ENCODE results near the gene UQCRQ.

UQCRQ gene

DNA sequence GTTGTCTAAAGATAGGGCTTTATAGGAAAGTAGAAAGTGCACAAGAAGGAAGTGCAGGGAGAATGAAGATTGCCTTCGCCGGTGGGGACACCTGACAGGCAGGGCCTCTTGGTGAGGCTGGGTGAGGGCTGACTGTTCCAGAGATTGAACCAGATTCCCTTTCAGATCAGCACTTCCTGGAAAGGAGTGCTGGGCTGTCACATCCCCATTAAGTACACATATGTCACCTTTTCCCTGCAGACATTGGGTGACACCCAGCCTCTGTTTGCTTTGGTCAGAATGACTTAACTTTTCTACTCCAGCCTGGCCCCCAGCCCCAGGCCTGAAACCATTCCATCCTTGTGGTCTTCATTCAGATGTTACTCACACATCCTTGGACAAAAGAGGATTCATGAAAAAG, 28.6 kb upstream of the UQCRQ start:
- Histone ChIP-seq H3K4me3 (ENCODE audit: low read length) (no peak overlapping the region), H3K36me3 (ENCODE audit: control insufficient read depth, low read depth, low read length) (no peaks in the 10 kb centered on the region), H3K9ac (ENCODE audit: low read length) (no peak overlapping the region), H3K4me1 (ENCODE audit: control insufficient read depth, low read depth, low read length) (no peaks in the 10 kb centered on the region), H3K27me3 (ENCODE audit: control insufficient read depth, insufficient read depth, low read length) (no peaks in the 10 kb centered on the region), H3K9me3 (ENCODE audit: control insufficient read depth, low read depth, low read length) (no peaks in the 10 kb centered on the region), H3K27ac (ENCODE audit: low read length) (no peak overlapping the region)

DNA sequence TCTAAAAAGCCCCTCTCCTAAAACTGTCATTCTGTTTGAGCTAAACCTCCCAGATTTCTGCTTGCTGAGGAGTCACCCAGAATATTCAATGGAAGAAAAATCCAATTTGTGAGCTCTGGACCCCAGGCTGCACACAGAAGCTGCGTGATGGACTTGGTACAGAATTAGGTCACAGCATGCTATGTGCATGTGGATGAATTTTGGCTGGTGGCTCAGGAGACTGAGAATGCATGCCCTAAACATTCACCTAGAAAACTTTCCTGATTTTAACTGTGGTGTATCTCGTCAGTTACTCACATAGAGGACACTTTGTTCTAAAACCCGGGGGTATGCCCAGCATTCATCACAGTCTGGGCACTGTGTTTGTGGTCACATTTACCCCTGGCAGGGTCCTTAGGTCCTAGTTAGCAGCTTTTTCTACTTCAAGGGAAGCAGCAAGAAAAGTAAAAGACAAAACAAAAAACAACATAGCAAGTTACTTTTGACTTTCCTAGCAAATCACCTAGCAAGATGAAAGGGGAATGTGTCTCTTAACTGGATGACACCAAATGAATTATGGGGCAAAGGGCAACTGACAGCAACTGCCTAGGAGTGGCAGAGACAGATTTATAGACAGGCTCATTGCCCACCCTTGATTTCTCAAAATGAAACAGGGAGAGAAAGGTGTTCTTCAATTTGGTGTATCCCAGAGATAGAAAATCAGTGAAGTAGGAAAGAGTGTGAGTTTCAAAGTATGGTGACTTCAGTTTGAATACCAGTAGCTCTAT, 27.7 kb upstream of the UQCRQ start:
- Histone ChIP-seq H3K36me3 (ENCODE audit: control insufficient read depth, low read depth, low read length) (no peaks in the 10 kb centered on the region), H3K4me3 (ENCODE audit: low read length) (no peak overlapping the region), H3K27ac (ENCODE audit: low read length) (no peak overlapping the region), H3K4me1 (ENCODE audit: control insufficient read depth, low read depth, low read length) (no peaks in the 10 kb centered on the region), H3K9me3 (ENCODE audit: control insufficient read depth, low read depth, low read length) (no peaks in the 10 kb centered on the region), H3K9ac (ENCODE audit: low read length) (no peak overlapping the region), H3K27me3 (ENCODE audit: control insufficient read depth, insufficient read depth, low read length) (no peaks in the 10 kb centered on the region)

DNA sequence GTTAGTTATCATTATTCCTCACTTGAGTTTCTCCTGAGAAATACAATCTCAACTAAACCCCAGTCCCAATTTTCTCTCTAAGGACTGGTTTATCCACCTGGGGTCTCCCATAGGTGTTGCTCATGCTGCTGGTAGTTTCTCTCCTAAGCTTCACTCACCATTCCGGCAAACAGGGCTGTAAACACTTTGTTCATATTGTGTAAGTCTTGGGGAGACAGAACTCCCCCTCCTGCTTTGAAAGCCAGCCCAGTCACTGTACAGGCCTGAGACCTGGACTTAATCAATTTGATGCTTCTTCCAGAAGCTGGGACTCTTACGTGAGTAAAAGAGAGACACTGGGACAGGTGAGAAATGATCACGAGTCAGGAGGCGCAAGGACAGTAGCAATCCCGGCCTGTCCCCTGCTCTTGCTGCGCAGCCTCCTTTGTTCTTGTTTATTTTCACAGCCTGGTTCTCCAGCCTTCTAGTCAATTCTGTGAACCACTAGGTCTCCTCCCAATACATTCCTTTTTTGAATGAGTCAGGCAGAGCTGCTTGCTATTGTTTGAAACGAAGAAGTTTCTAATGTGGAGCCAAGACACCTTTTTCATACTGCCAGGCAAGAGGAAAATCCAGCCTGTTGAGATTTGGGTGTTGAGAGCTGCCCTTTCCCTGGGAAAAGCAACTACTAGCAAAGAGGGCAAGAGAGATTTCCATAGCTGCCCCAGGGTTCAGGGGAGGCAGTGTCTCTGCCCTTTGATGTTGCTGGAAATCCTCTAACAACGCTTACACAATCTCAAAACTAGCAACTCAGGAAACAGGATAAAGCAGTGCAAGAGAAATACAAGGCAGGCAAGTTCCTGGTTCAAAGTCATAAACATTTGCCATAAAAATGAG, 26.8 kb upstream of the UQCRQ start:
- Histone ChIP-seq H3K9ac (ENCODE audit: low read length) (no peak overlapping the region), H3K4me1 (ENCODE audit: control insufficient read depth, low read depth, low read length) (no peaks in the 10 kb centered on the region), H3K36me3 (ENCODE audit: control insufficient read depth, low read depth, low read length) (no peaks in the 10 kb centered on the region), H3K27ac (ENCODE audit: low read length) (no peak overlapping the region), H3K27me3 (ENCODE audit: control insufficient read depth, insufficient read depth, low read length) (no peaks in the 10 kb centered on the region), H3K9me3 (ENCODE audit: control insufficient read depth, low read depth, low read length) (no peaks in the 10 kb centered on the region), H3K4me3 (ENCODE audit: low read length) (no peak overlapping the region)

DNA sequence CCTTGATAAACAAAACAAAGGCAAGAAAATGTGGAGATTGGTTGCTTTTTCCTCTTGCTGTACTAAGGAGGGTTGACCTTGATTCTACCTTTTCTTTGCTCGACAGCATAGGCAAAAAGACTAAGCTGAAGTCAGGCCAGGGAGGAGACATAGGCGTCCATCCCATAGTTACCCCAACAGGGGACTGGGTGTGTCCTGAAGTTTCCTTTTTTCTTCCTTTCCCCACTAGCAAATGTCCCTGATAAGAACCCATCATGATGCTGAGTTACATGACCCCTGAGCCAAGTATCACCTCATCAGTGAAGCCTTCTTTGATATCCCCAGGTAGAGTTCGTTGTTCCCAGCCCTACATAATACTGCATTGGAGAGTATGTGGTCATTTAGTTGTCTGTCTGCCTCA, 26.1 kb upstream of the UQCRQ start:
- Histone ChIP-seq H3K9ac (ENCODE audit: low read length) (no peak overlapping the region), H3K4me3 (ENCODE audit: low read length) (no peak overlapping the region), H3K4me1 (ENCODE audit: control insufficient read depth, low read depth, low read length) (no peaks in the 10 kb centered on the region), H3K27me3 (ENCODE audit: control insufficient read depth, insufficient read depth, low read length) (no peaks in the 10 kb centered on the region), H3K9me3 (ENCODE audit: control insufficient read depth, low read depth, low read length) (no peaks in the 10 kb centered on the region), H3K36me3 (ENCODE audit: control insufficient read depth, low read depth, low read length) (no peaks in the 10 kb centered on the region), H3K27ac (ENCODE audit: low read length) (no peak overlapping the region)

DNA sequence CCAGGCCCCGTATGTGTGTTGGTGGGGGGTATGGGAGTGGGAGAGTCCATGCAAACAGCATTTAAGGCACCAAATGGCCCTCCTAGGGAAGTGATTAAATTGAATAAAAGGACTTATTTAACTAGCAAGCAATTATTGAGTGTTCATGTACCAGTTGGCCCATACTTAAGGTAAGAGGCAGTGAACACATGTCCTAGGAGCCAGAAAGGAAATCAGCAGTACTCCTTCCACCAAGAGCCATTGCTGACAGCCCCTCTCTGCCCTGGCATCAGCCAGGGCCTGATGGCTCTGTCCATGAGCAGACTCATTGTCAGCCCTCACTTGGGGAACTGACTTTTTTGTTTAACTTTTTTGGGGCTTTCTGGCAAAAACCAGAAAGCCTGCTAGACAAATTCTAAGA, 25.5 kb upstream of the UQCRQ start:
- Histone ChIP-seq H3K27me3 (ENCODE audit: control insufficient read depth, insufficient read depth, low read length) (no peaks in the 10 kb centered on the region), H3K4me1 (ENCODE audit: control insufficient read depth, low read depth, low read length) (no peaks in the 10 kb centered on the region), H3K27ac (ENCODE audit: low read length) (no peak overlapping the region), H3K4me3 (ENCODE audit: low read length) (no peak overlapping the region), H3K36me3 (ENCODE audit: control insufficient read depth, low read depth, low read length) (no peaks in the 10 kb centered on the region), H3K9me3 (ENCODE audit: control insufficient read depth, low read depth, low read length) (no peaks in the 10 kb centered on the region), H3K9ac (ENCODE audit: low read length) (no peak overlapping the region)

DNA sequence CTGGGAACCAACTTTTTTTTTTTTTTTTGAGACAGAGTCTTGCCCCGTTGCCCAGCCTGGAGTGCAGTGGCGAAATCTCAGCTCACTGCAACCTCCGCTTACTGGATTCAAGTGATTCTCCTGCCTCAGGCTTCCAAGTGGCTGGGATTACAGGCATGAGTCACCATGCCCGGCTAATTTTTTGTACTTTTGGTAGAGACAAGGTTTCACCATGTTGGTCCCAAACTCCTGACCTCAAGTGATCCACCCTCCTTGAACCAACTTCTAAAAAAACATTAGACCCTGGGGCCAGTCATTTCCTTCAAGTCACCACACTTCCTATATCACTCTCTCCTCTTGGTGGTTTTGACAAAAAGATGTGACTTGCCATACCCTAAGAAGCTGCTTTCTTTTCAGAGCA, 25.1 kb upstream of the UQCRQ start:
- H3K36me3 ChIP-seq (ENCODE audit: control insufficient read depth, low read depth, low read length), result no peaks in the 10 kb centered on the region
- no peaks in the 10 kb centered on the region for H3K4me1 ChIP-seq (ENCODE audit: control insufficient read depth, low read depth, low read length)
- no peak overlapping the region for H3K9ac ChIP-seq (ENCODE audit: low read length)
- no peak overlapping the region for H3K27ac ChIP-seq (ENCODE audit: low read length)
- H3K4me3 ChIP-seq (ENCODE audit: low read length), result no peak overlapping the region
- no peaks in the 10 kb centered on the region for H3K27me3 ChIP-seq (ENCODE audit: control insufficient read depth, insufficient read depth, low read length)
- no peaks in the 10 kb centered on the region for H3K9me3 ChIP-seq (ENCODE audit: control insufficient read depth, low read depth, low read length)

DNA sequence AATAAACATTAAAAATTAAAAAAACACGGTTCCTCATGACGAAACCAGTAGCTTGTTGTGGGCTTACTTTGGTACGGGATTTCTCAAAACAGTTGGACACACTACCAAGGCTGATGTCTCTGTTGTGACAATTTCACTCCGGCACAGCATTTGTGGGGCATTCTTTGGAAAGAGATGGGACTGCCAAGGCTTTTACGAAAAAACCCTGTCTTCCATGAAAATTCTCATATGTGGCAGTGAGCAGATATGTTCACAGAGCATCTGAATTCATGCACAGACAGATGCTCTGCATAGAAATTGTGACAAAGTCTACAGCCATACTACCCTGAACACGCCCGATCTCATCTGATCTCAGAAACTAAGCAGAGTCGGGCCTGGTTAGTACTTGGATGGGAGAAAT, 18.2 kb upstream of the UQCRQ start:
- Histone ChIP-seq H3K36me3 (ENCODE audit: control insufficient read depth, low read depth, low read length) (no peaks in the 10 kb centered on the region), H3K4me1 (ENCODE audit: control insufficient read depth, low read depth, low read length) (no peaks in the 10 kb centered on the region), H3K4me3 (ENCODE audit: low read length) (no peak overlapping the region), H3K9me3 (ENCODE audit: control insufficient read depth, low read depth, low read length) (no peaks in the 10 kb centered on the region), H3K9ac (ENCODE audit: low read length) (no peak overlapping the region), H3K27ac (ENCODE audit: low read length) (no peak overlapping the region), H3K27me3 (ENCODE audit: control insufficient read depth, insufficient read depth, low read length) (no peaks in the 10 kb centered on the region)

DNA sequence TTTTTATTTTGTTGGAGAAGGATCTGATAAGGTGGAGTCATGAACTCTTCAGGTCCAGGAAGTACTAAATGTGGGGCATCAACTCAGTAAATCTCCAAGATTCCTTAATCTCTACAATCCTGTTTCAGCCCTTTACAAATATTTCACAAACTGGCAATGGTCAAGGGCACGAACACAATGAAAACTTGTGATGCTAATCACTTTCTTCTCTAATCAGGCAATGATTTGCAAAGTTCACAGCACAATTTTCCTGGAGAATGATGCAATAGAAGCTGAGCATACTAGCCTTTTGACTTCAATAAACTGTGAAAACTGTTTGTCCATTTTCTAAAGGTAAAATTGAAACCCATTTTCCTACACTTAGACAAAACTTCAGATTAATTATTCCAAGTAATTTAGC, 17.1 kb upstream of the UQCRQ start:
- H3K36me3 ChIP-seq (ENCODE audit: control insufficient read depth, low read depth, low read length), result no peaks in the 10 kb centered on the region
- peaks cover under 1% of the 10 kb centered on the region for H3K4me1 ChIP-seq (ENCODE audit: control insufficient read depth, low read depth, low read length)
- H3K4me3 ChIP-seq (ENCODE audit: low read length), result no peak overlapping the region
- no peaks in the 10 kb centered on the region for H3K27me3 ChIP-seq (ENCODE audit: control insufficient read depth, insufficient read depth, low read length)
- no peak overlapping the region for H3K27ac ChIP-seq (ENCODE audit: low read length)
- H3K9me3 ChIP-seq (ENCODE audit: control insufficient read depth, low read depth, low read length), result no peaks in the 10 kb centered on the region
- H3K9ac ChIP-seq (ENCODE audit: low read length), result no peak overlapping the region

DNA sequence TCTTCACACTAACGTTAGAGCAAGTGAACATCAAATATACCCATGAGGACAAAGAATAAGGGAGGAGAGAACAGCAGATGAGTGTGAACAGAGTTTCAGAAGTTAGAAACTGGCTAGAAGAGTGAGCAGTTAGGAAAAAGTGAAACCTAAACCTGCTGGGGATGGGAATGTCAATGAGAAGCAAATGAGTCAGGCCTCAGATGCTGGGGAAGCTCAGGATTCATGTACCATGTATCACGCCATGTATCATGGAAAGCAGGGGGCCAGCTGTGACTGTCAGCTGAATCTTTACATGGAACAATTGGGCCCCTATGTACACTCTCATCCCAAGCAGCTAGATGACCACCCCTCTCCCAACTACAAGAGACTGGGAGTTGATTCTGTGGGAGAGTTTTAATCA, 16.4 kb upstream of the UQCRQ start:
- no peaks in the 10 kb centered on the region for H3K9me3 ChIP-seq (ENCODE audit: control insufficient read depth, low read depth, low read length)
- no peaks in the 10 kb centered on the region for H3K36me3 ChIP-seq (ENCODE audit: control insufficient read depth, low read depth, low read length)
- no peak overlapping the region for H3K4me3 ChIP-seq (ENCODE audit: low read length)
- H3K27me3 ChIP-seq (ENCODE audit: control insufficient read depth, insufficient read depth, low read length), result no peaks in the 10 kb centered on the region
- no peak overlapping the region for H3K9ac ChIP-seq (ENCODE audit: low read length)
- H3K27ac ChIP-seq (ENCODE audit: low read length), result no peak overlapping the region
- peaks cover 3% of the 10 kb centered on the region for H3K4me1 ChIP-seq (ENCODE audit: control insufficient read depth, low read depth, low read length)

DNA sequence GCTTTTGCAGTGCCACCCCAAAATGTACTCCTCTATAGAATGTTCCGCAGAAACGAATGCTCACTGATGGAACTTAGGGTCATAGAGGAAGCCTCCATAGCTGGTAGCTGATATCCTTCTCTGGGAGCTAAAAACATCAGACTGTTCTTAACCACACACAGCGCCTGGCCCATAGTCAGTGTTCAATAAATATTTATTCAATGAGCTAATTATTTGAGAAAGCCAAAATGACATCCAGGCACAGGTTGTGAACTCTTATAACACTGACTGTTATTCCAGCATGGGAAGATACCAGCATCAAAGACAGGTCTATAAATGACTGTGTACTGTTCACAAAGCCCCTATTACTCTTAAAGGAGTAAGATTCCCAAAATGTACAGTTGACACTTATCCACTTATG, 13.1 kb upstream of the UQCRQ start:
- Histone ChIP-seq H3K9me3 (ENCODE audit: control insufficient read depth, low read depth, low read length) (no peaks in the 10 kb centered on the region), H3K27me3 (ENCODE audit: control insufficient read depth, insufficient read depth, low read length) (no peaks in the 10 kb centered on the region), H3K27ac (ENCODE audit: low read length) (no peak overlapping the region), H3K4me3 (ENCODE audit: low read length) (no peak overlapping the region), H3K4me1 (ENCODE audit: control insufficient read depth, low read depth, low read length) (peaks cover 3% of the 10 kb centered on the region), H3K36me3 (ENCODE audit: control insufficient read depth, low read depth, low read length) (no peaks in the 10 kb centered on the region), H3K9ac (ENCODE audit: low read length) (no peak overlapping the region)

DNA sequence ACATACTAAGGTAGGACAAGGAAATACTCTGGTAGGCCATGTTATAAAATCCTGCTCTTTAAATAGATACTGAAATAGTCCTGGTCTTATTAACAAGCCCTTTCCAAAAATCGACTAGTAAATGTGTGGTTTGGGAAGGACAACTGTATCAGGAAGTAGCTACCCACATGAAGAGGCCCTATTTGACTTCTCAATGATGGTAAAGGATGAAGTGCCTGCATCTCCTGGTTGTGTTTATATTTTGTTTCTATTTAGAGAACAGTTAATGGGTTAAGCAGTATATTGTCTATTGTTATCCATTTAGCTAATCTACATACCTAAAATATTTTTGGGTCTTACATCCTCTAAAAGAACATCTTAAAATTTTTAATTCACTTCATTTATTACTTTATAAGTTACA, 12.7 kb upstream of the UQCRQ start:
- H3K4me1 ChIP-seq (ENCODE audit: control insufficient read depth, low read depth, low read length), result peaks cover 3% of the 10 kb centered on the region
- no peaks in the 10 kb centered on the region for H3K9me3 ChIP-seq (ENCODE audit: control insufficient read depth, low read depth, low read length)
- H3K36me3 ChIP-seq (ENCODE audit: control insufficient read depth, low read depth, low read length), result no peaks in the 10 kb centered on the region
- no peaks in the 10 kb centered on the region for H3K27me3 ChIP-seq (ENCODE audit: control insufficient read depth, insufficient read depth, low read length)
- H3K9ac ChIP-seq (ENCODE audit: low read length), result no peak overlapping the region
- H3K27ac ChIP-seq (ENCODE audit: low read length), result no peak overlapping the region
- H3K4me3 ChIP-seq (ENCODE audit: low read length), result no peak overlapping the region

DNA sequence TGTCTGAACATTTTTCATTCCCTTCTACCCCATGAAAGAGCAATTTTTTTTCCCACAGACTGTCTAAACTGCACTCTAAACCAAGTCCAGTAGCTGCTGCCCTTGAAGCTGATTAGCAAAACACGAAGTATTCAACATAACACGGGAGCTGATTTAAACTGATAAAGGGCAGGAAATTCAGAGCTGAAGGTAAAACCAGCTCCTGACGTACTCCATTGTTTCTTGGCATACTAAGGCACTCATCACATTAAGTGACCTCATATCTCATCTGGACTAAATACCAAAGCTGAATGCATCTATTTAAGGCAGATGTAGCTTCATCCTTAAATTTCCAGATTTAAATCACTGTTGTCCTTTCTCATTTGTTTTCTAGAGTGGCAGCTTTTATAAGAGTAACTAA, 12.1 kb upstream of the UQCRQ start:
- no peaks in the 10 kb centered on the region for H3K36me3 ChIP-seq (ENCODE audit: control insufficient read depth, low read depth, low read length)
- H3K4me3 ChIP-seq (ENCODE audit: low read length), result no peak overlapping the region
- no peak overlapping the region for H3K27ac ChIP-seq (ENCODE audit: low read length)
- H3K27me3 ChIP-seq (ENCODE audit: control insufficient read depth, insufficient read depth, low read length), result no peaks in the 10 kb centered on the region
- H3K4me1 ChIP-seq (ENCODE audit: control insufficient read depth, low read depth, low read length), result peaks cover 3% of the 10 kb centered on the region
- H3K9ac ChIP-seq (ENCODE audit: low read length), result no peak overlapping the region
- no peaks in the 10 kb centered on the region for H3K9me3 ChIP-seq (ENCODE audit: control insufficient read depth, low read depth, low read length)

All from iPS-18a (cell line).